PC-3 (cell line): ENCODE data around the gene LATS2. TPM values are rescaled to one million over a fixed set of nuclear protein-coding genes. Genes with fewer than 3 reads are reported as not detected.

Experiments
- ATAC-seq: fragments of 200-7000 bp; cut with Tn5 transposase; 2 replicates; pipeline ENCODE4 v1.9.1; 2020; ENCODE audit warnings: mild to moderate bottlenecking, moderate library complexity
- BruUV-seq: library from RNA; stranded (reverse); fragments of 400-500 nt; replicated peaks from 2 replicates; lab custom pipeline; 2021; lab: Mats Ljungman, UMichigan
- CTCF ChIA-PET: fragments of 300-600 bp; sonication (Branson Sonifier 250); formaldehyde crosslinking; loops from one replicate; lab custom pipeline; 2022; ENCODE audit warnings: antibody characterized with exemption; lab: Charles Lee
- POLR2A ChIA-PET: fragments of 300-600 bp; sonication (Branson Sonifier 250); formaldehyde crosslinking; loops from one replicate; lab custom pipeline; 2022; ENCODE audit warnings: antibody characterized with exemption; ENCODE audit not compliant: unreplicated experiment; lab: Charles Lee
- DNase-seq: peaks from one replicate; pipeline ENCODE4 v3.0.0-alpha.2; 2015
- H2AFZ ChIP-seq: fragments of 300-600 bp; sonication (generic); 2 replicates; pipeline ENCODE4 v1.6.0; 2016; ENCODE audit warnings: antibody characterized with exemption, low read length
- H3F3A ChIP-seq: fragments of 300-600 bp; sonication (generic); one replicate; pipeline ENCODE4 v1.6.0; 2017; ENCODE audit warnings: antibody characterized with exemption, low read length, control low read depth, mild to moderate bottlenecking; ENCODE audit not compliant: unreplicated experiment
- H3K27ac ChIP-seq: fragments of 300-600 bp; sonication (generic); 2 replicates; pipeline ENCODE4 v1.5.1; 2016; ENCODE audit warnings: mild to moderate bottlenecking, low read length
- H3K27me3 ChIP-seq: fragments of 300-600 bp; sonication (generic); 2 replicates; pipeline ENCODE4 v1.6.1; 2016; ENCODE audit warnings: low read length, mixed read lengths
- H3K36me3 ChIP-seq: fragments of 300-600 bp; sonication (generic); 2 replicates; pipeline ENCODE4 v1.6.1; 2016; ENCODE audit warnings: low read depth, mixed run types, low read length, mixed read lengths
- H3K4me1 ChIP-seq: fragments of 300-600 bp; sonication (generic); 2 replicates; pipeline ENCODE4 v1.5.1; 2016; ENCODE audit warnings: low read length; ENCODE audit not compliant: insufficient read depth
- H3K4me2 ChIP-seq: fragments of 300-600 bp; sonication (generic); 2 replicates; pipeline ENCODE4 v1.6.0; 2016; ENCODE audit warnings: low read length
- H3K4me3 ChIP-seq: fragments of 300-600 bp; sonication (generic); 2 replicates; pipeline ENCODE4 v1.5.1; 2016; ENCODE audit warnings: mild to moderate bottlenecking, low read length, mixed read lengths
- H3K79me2 ChIP-seq: fragments of 300-600 bp; sonication (generic); 2 replicates; pipeline ENCODE4 v1.6.1; 2017; ENCODE audit warnings: low read length, mixed read lengths
- H3K9ac ChIP-seq: fragments of 300-600 bp; sonication (generic); 2 replicates; pipeline ENCODE4 v1.6.0; 2016; ENCODE audit warnings: mild to moderate bottlenecking, low read length
- H3K9me2 ChIP-seq: fragments of 300-600 bp; sonication (generic); replicated peaks from 2 replicates; pipeline ENCODE4 v1.6.1; 2016; ENCODE audit warnings: mixed run types, low read length, mixed read lengths
- H3K9me3 ChIP-seq: fragments of 300-600 bp; sonication (generic); 2 replicates; pipeline ENCODE4 v1.6.1; 2016; ENCODE audit warnings: low read length, mixed read lengths
- H4K20me1 ChIP-seq: fragments of 300-600 bp; sonication (generic); 2 replicates; pipeline ENCODE4 v1.6.1; 2016; ENCODE audit warnings: low read length, mixed read lengths
- CTCF ChIP-seq: fragments of 300-600 bp; sonication (generic); conservative IDR thresholded peaks from 2 replicates; pipeline ENCODE4 v1.5.1; 2017; ENCODE audit warnings: antibody characterized with exemption, low read depth, mild to moderate bottlenecking, low read length
- EZH2 ChIP-seq: fragments of 300-600 bp; sonication (generic); IDR thresholded peaks from one replicate; pipeline ENCODE4 v1.6.1; 2017; ENCODE audit warnings: antibody characterized with exemption, mild to moderate bottlenecking, low read length; ENCODE audit not compliant: unreplicated experiment
- EZH2phosphoT487 ChIP-seq: fragments of 300-600 bp; sonication (generic); IDR thresholded peaks from 2 replicates; pipeline ENCODE4 v1.6.1; 2018; ENCODE audit warnings: mild to moderate bottlenecking, antibody characterized with exemption, low read length, borderline replicate concordance
- intact Hi-C: fragments of 100-400 bp; cut with micrococcal nuclease; formaldehyde crosslinking; loops from 2 replicates; pipeline ENCODE4 v1.9.0; 2023
- total RNA-seq: library from RNA; depleted of rRNA; stranded (reverse); fragments of >200 nt; gene quantifications from 2 replicates; pipeline ENCODE4 v1.2.3, GENCODE V29; 2014

Gene LATS2
- total RNA-seq, 1 experiment from 2014 or later, result 11.0 TPM

- Histone ChIP-seq H3K9ac (no peak overlapping the region), H3F3A (no peaks in the 10 kb centered on the region), H3K9me2 (no peaks in the 10 kb centered on the region), H3K4me3 (no peak overlapping the region), H2AFZ (no peak overlapping the region), H3K36me3 (no peaks in the 10 kb centered on the region), H4K20me1 (no peaks in the 10 kb centered on the region), H3K4me2 (no peak overlapping the region), H3K4me1 (no peaks in the 10 kb centered on the region), H3K27me3 (no peaks in the 10 kb centered on the region), H3K27ac (no peak overlapping the region), H3K79me2 (no peaks in the 10 kb centered on the region), H3K9me3 (no peaks in the 10 kb centered on the region)
- POLR2A ChIA-PET, result no interaction called here
- DNase-seq (no peak), ATAC-seq (no peak)
- intact Hi-C loops, result no loop called here
- CTCF ChIA-PET, result no interaction called here
- no peak for TF ChIP-seq CTCF
- no peak for TF ChIP-seq EZH2phosphoT487
- no peak for TF ChIP-seq EZH2
- no TSS peak for BruUV-seq
Observed at GRCh38 chr13:21089830-21090229, 28.4 kb upstream of the LATS2 start.

GRCh38 chr13:21088534-21088933 lies 27.1 kb upstream of the LATS2 start:
- Histone ChIP-seq H3K9ac (no peak overlapping the region), H3F3A (no peaks in the 10 kb centered on the region), H3K9me2 (no peaks in the 10 kb centered on the region), H3K4me1 (no peaks in the 10 kb centered on the region), H3K9me3 (no peaks in the 10 kb centered on the region), H3K27ac (no peak overlapping the region), H3K4me3 (no peak overlapping the region), H3K27me3 (no peaks in the 10 kb centered on the region), H3K36me3 (no peaks in the 10 kb centered on the region), H4K20me1 (no peaks in the 10 kb centered on the region), H3K79me2 (no peaks in the 10 kb centered on the region), H3K4me2 (no peak overlapping the region), H2AFZ (no peak overlapping the region)
- no peak for ATAC-seq
- intact Hi-C loops, result no loop called here
- CTCF ChIA-PET, result no interaction called here
- no TSS peak for BruUV-seq
- TF ChIP-seq CTCF, result no peak
- no peak for TF ChIP-seq EZH2
- no peak for TF ChIP-seq EZH2phosphoT487
- DNase-seq, result no peak
- POLR2A ChIA-PET, result no interaction called here

- Histone ChIP-seq H3K9me3 (no peaks in the 10 kb centered on the region), H3F3A (no peaks in the 10 kb centered on the region), H3K4me1 (no peaks in the 10 kb centered on the region), H3K4me2 (no peak overlapping the region), H3K36me3 (no peaks in the 10 kb centered on the region), H3K9ac (no peak overlapping the region), H3K4me3 (no peak overlapping the region), H4K20me1 (no peaks in the 10 kb centered on the region), H3K27ac (no peak overlapping the region), H3K79me2 (no peaks in the 10 kb centered on the region), H2AFZ (no peak overlapping the region), H3K9me2 (no peaks in the 10 kb centered on the region), H3K27me3 (no peaks in the 10 kb centered on the region)
- POLR2A ChIA-PET, result no interaction called here
- CTCF ChIA-PET, result no interaction called here
- no peak for DNase-seq
- no TSS peak for BruUV-seq
- TF ChIP-seq EZH2phosphoT487, result no peak
- no peak for TF ChIP-seq EZH2
- no peak for TF ChIP-seq CTCF
- ATAC-seq, result no peak
- intact Hi-C loops, result no loop called here
Observed at GRCh38 chr13:21086929-21087328, 25.5 kb upstream of the LATS2 start.
